CD14-positive monocyte (primary cell): ENCODE measurements around the gene RAP2C. TPM values are rescaled to one million over a fixed set of nuclear protein-coding genes. Genes with fewer than 3 reads are reported as not detected.
"Not testable (repeated sequence)": the region's sequence is repeated elsewhere in the genome, so short reads cannot be mapped to it uniquely, and the experiment has no call there.

Experiments used
- DNase-seq, 3 donors: peaks; one replicate each; pipeline ENCODE4 v3.0.0-alpha.2; 2011 to 2022
- H2AFZ ChIP-seq: 2 replicates; pipeline ENCODE4 v1.6.0; 2012; ENCODE audit warnings: mild to moderate bottlenecking, low read depth, low read length, inconsistent platforms; ENCODE audit not compliant: insufficient read depth, poor library complexity, severe bottlenecking
- H3K27ac ChIP-seq, 2 donors: 1 replicate in 1 of 2; 2 replicates in 1 of 2; pipeline ENCODE4 v1.5.1; 2012 to 2013; ENCODE audit warnings: low read length in 2 of 2, control low read depth in 1 of 2, inconsistent platforms in 1 of 2, low read depth in 1 of 2, mild to moderate bottlenecking in 1 of 2
- H3K27me3 ChIP-seq, 2 donors: one replicate each; pipeline versions ENCODE4 v1.6.0 to v1.6.1; 2011 to 2013; ENCODE audit warnings: low read length in 2 of 2; ENCODE audit not compliant: control insufficient read depth in 2 of 2, insufficient read depth in 2 of 2
- H3K36me3 ChIP-seq, 2 donors: replicated peaks in 1 of 2; 1 replicate in 1 of 2; 2 replicates in 1 of 2; pipeline versions ENCODE4 v1.5.1 to v1.6.1; 2012 to 2013; ENCODE audit warnings: low read length in 2 of 2, control low read depth in 1 of 2, inconsistent platforms in 1 of 2, mild to moderate bottlenecking in 1 of 2; ENCODE audit not compliant: insufficient read depth in 2 of 2, control insufficient read depth in 1 of 2
- H3K4me1 ChIP-seq, 2 donors: 1 replicate in 1 of 2; 2 replicates in 1 of 2; pipeline versions ENCODE4 v1.5.1 to v1.6.1; 2012 to 2013; ENCODE audit warnings: low read length in 2 of 2, control low read depth in 1 of 2, inconsistent platforms in 1 of 2, mild to moderate bottlenecking in 1 of 2, moderate library complexity in 1 of 2; ENCODE audit not compliant: insufficient read depth in 2 of 2, control insufficient read depth in 1 of 2
- H3K4me2 ChIP-seq: replicated peaks from 2 replicates; pipeline ENCODE3; 2012; ENCODE audit warnings: low read length, moderate library complexity, mild to moderate bottlenecking; ENCODE audit not compliant: poor library complexity, severe bottlenecking; ENCODE audit errors: extremely low read depth
- H3K4me3 ChIP-seq, 3 experiments: fragments of 200-600 bp in 1 of 3; sonication (generic) in 1 of 3; replicated peaks in 1 of 3; 1 replicate in 2 of 3; 2 replicates in 1 of 3; pipeline ENCODE4 v1.5.1; 2011 to 2013; ENCODE audit warnings: low read length in 3 of 3, mild to moderate bottlenecking in 3 of 3, control low read depth in 2 of 3, low read depth in 2 of 3, inconsistent platforms in 1 of 3, moderate library complexity in 1 of 3
- H3K79me2 ChIP-seq: 2 replicates; pipeline ENCODE4 v1.6.0; 2012; ENCODE audit warnings: mild to moderate bottlenecking, control low read depth, inconsistent platforms, low read length, moderate library complexity; ENCODE audit not compliant: insufficient read depth
- H3K9ac ChIP-seq: 2 replicates; pipeline ENCODE4 v1.6.0; 2017; ENCODE audit warnings: low read length, mild to moderate bottlenecking; ENCODE audit not compliant: insufficient read depth, poor library complexity, severe bottlenecking
- H3K9me3 ChIP-seq, 2 donors: replicated peaks in 1 of 2; 1 replicate in 1 of 2; 2 replicates in 1 of 2; pipeline versions ENCODE4 v1.5.1 to v1.6.1; 2012 to 2013; ENCODE audit warnings: low read length in 2 of 2, control low read depth in 1 of 2; ENCODE audit not compliant: control insufficient read depth in 1 of 2, insufficient read depth in 1 of 2
- H4K20me1 ChIP-seq: 2 replicates; pipeline ENCODE4 v1.6.0; 2012; ENCODE audit warnings: mild to moderate bottlenecking, low read length, control low read depth, moderate library complexity; ENCODE audit not compliant: insufficient read depth
- H3K27ac Mint-ChIP-seq, 7 donors: one replicate each; pipeline ENCODE4 v1.8.0; 2020; ENCODE audit warnings: mild to moderate bottlenecking in 7 of 7, mixed read lengths in 7 of 7, moderate library complexity in 6 of 7, inconsistent platforms in 2 of 7
- H3K27me3 Mint-ChIP-seq, 3 donors: one replicate each; pipeline ENCODE4 v1.8.0; 2021 to 2022; ENCODE audit warnings: low read depth in 3 of 3, mild to moderate bottlenecking in 3 of 3, mixed read lengths in 3 of 3, moderate library complexity in 3 of 3, inconsistent platforms in 1 of 3
- H3K36me3 Mint-ChIP-seq, 2 donors: one replicate each; pipeline ENCODE4 v1.8.0; 2020; ENCODE audit warnings: mixed read lengths in 2 of 2, inconsistent platforms in 1 of 2, mild to moderate bottlenecking in 1 of 2
- H3K4me1 Mint-ChIP-seq: one replicate; pipeline ENCODE4 v1.8.0; 2020; ENCODE audit warnings: mild to moderate bottlenecking, mixed read lengths
- H3K4me3 Mint-ChIP-seq, 2 donors: one replicate each; pipeline ENCODE4 v1.8.0; 2020; ENCODE audit warnings: mild to moderate bottlenecking in 2 of 2, mixed read lengths in 2 of 2, moderate library complexity in 1 of 2
- H3K9me3 Mint-ChIP-seq, 7 donors: one replicate each; pipeline ENCODE4 v1.8.0; 2020 to 2022; ENCODE audit warnings: mixed read lengths in 7 of 7, mild to moderate bottlenecking in 6 of 7, moderate library complexity in 6 of 7, inconsistent platforms in 2 of 7
- CTCF ChIP-seq: fragments of 200-600 bp; IDR thresholded peaks from one replicate; pipeline ENCODE4 v1.8.0; 2022; ENCODE audit warnings: antibody characterized with exemption, mild to moderate bottlenecking
- WGBS: methylation state at CpG from one replicate; pipeline ENCODE4 v1.1.5; 2013; ENCODE audit warnings: missing lambda C conversion rate; ENCODE audit not compliant: insufficient coverage; 5-methylcytosine and 5-hydroxymethylcytosine counted together
- intact Hi-C, 2 donors: fragments of 100-400 bp; cut with micrococcal nuclease; formaldehyde crosslinking; loops; one replicate each; pipeline versions ENCODE4 v1.15.0 to v1.15.1; 2023
- polyA plus RNA-seq, 3 donors: library from polyadenylated mRNA; depleted of rRNA in 1 of 3; unstranded in 2 of 3; stranded (reverse) in 1 of 3; fragments of 300-500 nt in 2 of 3; fragments of >200 nt in 1 of 3; fragmentation: Illumina TruSeq in 2 of 3; gene quantifications; 1 replicate in 2 of 3; 2 replicates in 1 of 3; pipeline ENCODE4 v1.2.3, GENCODE V29; 2012 to 2021

RAP2C gene
- polyA plus RNA-seq, 3 donors: 14.7 to 23.2 (median 18.8) TPM

DNA sequence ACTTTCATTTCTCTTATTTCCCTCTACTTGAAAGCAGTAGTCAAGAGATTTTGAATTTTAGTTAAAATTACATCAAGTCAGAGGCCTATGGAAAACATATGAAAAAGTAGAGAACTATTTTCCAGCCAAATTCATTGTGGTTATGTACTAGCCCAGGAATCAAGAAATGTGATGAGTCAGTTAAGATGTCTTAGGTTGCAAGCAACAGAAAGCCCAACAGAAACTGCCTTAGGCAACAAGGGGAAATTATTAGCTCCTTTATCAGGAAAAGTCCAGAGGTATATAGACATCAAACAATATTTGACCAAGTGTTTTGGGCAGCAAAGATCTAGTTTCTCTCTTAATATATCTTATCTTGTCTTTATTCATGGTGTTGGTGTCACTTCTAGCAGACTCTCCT is 53.6 kb downstream of the RAP2C start:
- no peak overlapping the region for H3K27ac ChIP-seq
- H3K27me3 ChIP-seq: peaks cover 0 to 2% of the 10 kb centered on the region in 2 donors
- H3K36me3 Mint-ChIP-seq: no peaks in the 10 kb centered on the region
- H3K79me2 ChIP-seq: no peaks in the 10 kb centered on the region
- H3K27me3 Mint-ChIP-seq: peaks cover 0 to 8% (median 2%) of the 10 kb centered on the region in 3 donors
- H3K9me3 ChIP-seq: no peaks in the 10 kb centered on the region
- H3K4me3 Mint-ChIP-seq: no peak overlapping the region
- no peak overlapping the region for H3K9ac ChIP-seq
- no peak overlapping the region for H3K27ac Mint-ChIP-seq
- no peaks in the 10 kb centered on the region for H3K36me3 ChIP-seq
- no peaks in the 10 kb centered on the region for H4K20me1 ChIP-seq
- no peak for DNase-seq
- peaks cover 0 to 11% (median 5%) of the 10 kb centered on the region in 7 donors for H3K9me3 Mint-ChIP-seq
- no peak overlapping the region for H2AFZ ChIP-seq
- no peak for TF ChIP-seq CTCF
- H3K4me2 ChIP-seq: no peak overlapping the region
- intact Hi-C loops: no loop called here
- H3K4me1 ChIP-seq: no peaks in the 10 kb centered on the region
- no peak overlapping the region for H3K4me3 ChIP-seq
- H3K4me1 Mint-ChIP-seq: peaks cover 4% of the 10 kb centered on the region

DNA sequence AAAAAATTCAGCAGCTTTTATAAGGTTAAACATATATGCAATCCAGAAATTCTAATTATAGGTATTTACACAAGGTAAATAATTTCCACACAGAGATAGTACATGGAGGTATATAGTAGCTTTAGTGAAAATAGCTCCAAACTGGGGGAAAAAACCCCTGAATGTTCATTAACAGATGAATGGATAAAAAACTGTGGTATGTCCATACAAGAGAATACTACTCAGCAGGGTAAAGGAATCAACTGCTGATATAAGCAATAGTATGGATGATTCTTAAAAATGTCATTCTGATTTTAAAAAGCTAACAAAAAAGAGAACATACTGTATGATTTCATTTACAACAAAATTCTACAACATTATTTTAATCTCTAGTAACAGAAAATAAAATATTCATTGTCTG is 54.2 kb downstream of the RAP2C start:
- H2AFZ ChIP-seq: no peak overlapping the region
- no peaks in the 10 kb centered on the region for H3K4me1 ChIP-seq
- H3K4me3 ChIP-seq: no peak overlapping the region
- no peaks in the 10 kb centered on the region for H3K36me3 Mint-ChIP-seq
- H3K9ac ChIP-seq: no peak overlapping the region
- H3K9me3 ChIP-seq: no peaks in the 10 kb centered on the region
- no peaks in the 10 kb centered on the region for H3K79me2 ChIP-seq
- H3K36me3 ChIP-seq: no peaks in the 10 kb centered on the region
- H3K9me3 Mint-ChIP-seq: peaks cover 0 to 14% (median 8%) of the 10 kb centered on the region in 7 donors
- TF ChIP-seq CTCF: no peak
- H3K4me3 Mint-ChIP-seq: no peak overlapping the region
- no peak overlapping the region for H3K27ac ChIP-seq
- H3K4me1 Mint-ChIP-seq: peaks cover 4% of the 10 kb centered on the region
- no peak overlapping the region for H3K27ac Mint-ChIP-seq
- no peaks in the 10 kb centered on the region for H4K20me1 ChIP-seq
- DNase-seq: no peak
- peaks cover 0 to 8% (median 2%) of the 10 kb centered on the region in 3 donors for H3K27me3 Mint-ChIP-seq
- no peak overlapping the region for H3K4me2 ChIP-seq
- peaks cover 0 to under 1% of the 10 kb centered on the region in 2 donors for H3K27me3 ChIP-seq
- intact Hi-C loops: no loop called here

- H3K9ac ChIP-seq, H3K27ac ChIP-seq, H3K4me1 ChIP-seq, H4K20me1 ChIP-seq, H3K4me2 ChIP-seq, H3K79me2 ChIP-seq, H3K4me3 Mint-ChIP-seq, H3K36me3 ChIP-seq, H3K27me3 Mint-ChIP-seq, H3K27ac Mint-ChIP-seq, H3K4me1 Mint-ChIP-seq, DNase-seq, H3K4me3 ChIP-seq, intact Hi-C loops, H3K36me3 Mint-ChIP-seq, H3K9me3 ChIP-seq, H3K27me3 ChIP-seq, H2AFZ ChIP-seq: not testable (repeated sequence)
- WGBS: 93% methylated on average over 2 of the region's 3 CpGs
- H3K9me3 Mint-ChIP-seq: peaks cover 0 to 14% (median 9%) of the 10 kb centered on the region in 7 donors
Measured at GRCh38 chrX:132163094-132163493, 56.2 kb downstream of the RAP2C start.
